ENCODE results near the gene TAF10. TPM values are rescaled to one million over a fixed set of nuclear protein-coding genes. Genes with fewer than 3 reads are reported as not detected.

The TAF10 gene
- total and polyA plus RNA-seq, 9 donors = 40.0 to 183 (median 76.8) TPM

- TF ChIP-seq, protein P1, sequence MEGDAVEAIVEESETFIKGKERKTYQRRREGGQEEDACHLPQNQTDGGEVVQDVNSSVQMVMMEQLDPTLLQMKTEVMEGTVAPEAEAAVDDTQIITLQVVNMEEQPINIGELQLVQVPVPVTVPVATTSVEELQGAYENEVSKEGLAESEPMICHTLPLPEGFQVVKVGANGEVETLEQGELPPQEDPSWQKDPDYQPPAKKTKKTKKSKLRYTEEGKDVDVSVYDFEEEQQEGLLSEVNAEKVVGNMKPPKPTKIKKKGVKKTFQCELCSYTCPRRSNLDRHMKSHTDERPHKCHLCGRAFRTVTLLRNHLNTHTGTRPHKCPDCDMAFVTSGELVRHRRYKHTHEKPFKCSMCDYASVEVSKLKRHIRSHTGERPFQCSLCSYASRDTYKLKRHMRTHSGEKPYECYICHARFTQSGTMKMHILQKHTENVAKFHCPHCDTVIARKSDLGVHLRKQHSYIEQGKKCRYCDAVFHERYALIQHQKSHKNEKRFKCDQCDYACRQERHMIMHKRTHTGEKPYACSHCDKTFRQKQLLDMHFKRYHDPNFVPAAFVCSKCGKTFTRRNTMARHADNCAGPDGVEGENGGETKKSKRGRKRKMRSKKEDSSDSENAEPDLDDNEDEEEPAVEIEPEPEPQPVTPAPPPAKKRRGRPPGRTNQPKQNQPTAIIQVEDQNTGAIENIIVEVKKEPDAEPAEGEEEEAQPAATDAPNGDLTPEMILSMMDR (IDR thresholded peaks at IDR 0.05) = no peak
- no peak for TF ChIP-seq POLR2A (IDR thresholded peaks at IDR 0.05)
- no peak for TF ChIP-seq EP300 (IDR thresholded peaks at IDR 0.05)
- H3K9me3 ChIP-seq = no peaks in the 10 kb centered on the region
- no peak overlapping the region for H3K4me3 ChIP-seq
- DNase-seq = peak in 2 of 5 donors; percentile 8 to 42
- H3K27ac ChIP-seq = peak overlapping the region in 1 of 2 donors; percentile 86
- no peaks in the 10 kb centered on the region for H3K36me3 ChIP-seq
- intact Hi-C loops (cut with DNase I) = loop anchor here (5.0 to 10.0 kb wide), 4 partner anchors 77 to 371 kb away; partner anchors contain the start of genes CNGA4 (in 1 of the 4), MRPL17 (in 1 of the 4) and TRIM3 (in 1 of the 4)
- peaks cover 13% of the 10 kb centered on the region for H3K4me1 ChIP-seq (ENCODE audit: insufficient read depth)
- 80 to 87% (median 85%) methylated on average over 9 of the region's 9 CpGs for WGBS, 3 donors
- no peaks in the 10 kb centered on the region for H3K27me3 ChIP-seq
Observed at GRCh38 chr11:6608011-6608410, 4.0 kb downstream of the TAF10 start.

GRCh38 chr11:6607190-6607795 lies 4.7 kb downstream of the TAF10 start:
- no peak for DNase-seq
- intact Hi-C loops (cut with DNase I) = loop anchor here (5.0 to 10.0 kb wide), 4 partner anchors 78 to 370 kb away; partner anchors contain the start of genes CNGA4 (in 1 of the 4), MRPL17 (in 1 of the 4) and TRIM3 (in 1 of the 4)
- no peaks in the 10 kb centered on the region for H3K9me3 ChIP-seq
- H3K27ac ChIP-seq = peak overlapping the region in 1 of 2 donors; percentile 86
- H3K27me3 ChIP-seq = no peaks in the 10 kb centered on the region
- TF ChIP-seq, protein P1 (IDR thresholded peaks at IDR 0.05) = no peak
- TF ChIP-seq POLR2A (IDR thresholded peaks at IDR 0.05) = no peak
- no peak for TF ChIP-seq EP300 (IDR thresholded peaks at IDR 0.05)
- peaks cover 16% of the 10 kb centered on the region for H3K4me1 ChIP-seq (ENCODE audit: insufficient read depth)
- peak overlapping the region; percentile 14 for H3K4me3 ChIP-seq
- H3K36me3 ChIP-seq = no peaks in the 10 kb centered on the region

DNA sequence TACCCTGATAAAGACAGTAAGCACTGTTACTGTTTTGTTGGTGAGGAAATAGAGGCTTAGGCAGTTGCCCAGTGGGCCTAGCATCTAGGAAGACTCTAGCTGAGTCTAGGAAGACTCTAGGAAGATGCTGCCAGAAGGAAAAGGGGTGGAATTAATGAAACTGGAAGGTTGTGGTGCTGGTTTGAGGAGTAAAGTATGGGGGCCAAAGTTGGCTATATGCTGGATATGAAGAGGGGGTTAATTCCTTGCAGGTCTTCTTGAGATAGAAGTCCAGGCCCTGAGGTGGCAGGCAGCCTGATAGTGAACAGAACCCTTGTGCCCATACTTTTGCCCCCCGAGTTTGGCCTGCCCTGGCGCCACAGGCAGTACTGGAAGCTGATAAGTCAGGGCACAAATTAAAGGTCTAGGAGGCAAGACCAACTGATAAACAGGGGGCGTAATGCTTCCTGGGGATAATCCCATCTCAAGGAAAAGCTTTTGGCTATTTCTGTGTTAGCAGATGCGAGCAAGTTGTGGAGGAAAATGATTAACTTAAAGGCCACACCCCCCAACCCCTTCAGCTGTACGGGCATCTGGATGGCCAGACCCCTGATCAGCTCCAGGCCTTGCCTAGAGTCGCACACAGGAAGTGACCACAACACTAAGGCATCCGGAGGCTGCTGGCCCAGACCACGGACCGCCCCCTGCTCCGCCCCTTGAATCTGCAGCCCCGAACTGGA lies 5.4 kb downstream of the TAF10 start:
- 2 to 6% (median 5%) methylated on average over 11 of the region's 11 CpGs for WGBS, 3 donors
- H3K27me3 ChIP-seq = no peaks in the 10 kb centered on the region
- intact Hi-C loops (cut with DNase I) = loop anchor here (5.0 to 10.0 kb wide), 4 partner anchors 78 to 369 kb away; partner anchors contain the start of genes CNGA4 (in 1 of the 4), MRPL17 (in 1 of the 4) and TRIM3 (in 1 of the 4)
- no peaks in the 10 kb centered on the region for H3K36me3 ChIP-seq
- peak overlapping the region; percentile 77 to 86 for H3K27ac ChIP-seq
- H3K4me3 ChIP-seq = peak overlapping the region; percentile 28
- no peaks in the 10 kb centered on the region for H3K9me3 ChIP-seq
- H3K4me1 ChIP-seq (ENCODE audit: insufficient read depth) = peaks cover 19% of the 10 kb centered on the region
- DNase-seq = peak; percentile 92 to 95 (median 92)
- TF ChIP-seq POLR2A (IDR thresholded peaks at IDR 0.05) = peak; percentile 89
- TF ChIP-seq, protein P1 (IDR thresholded peaks at IDR 0.05) = no peak

GRCh38 chr11:6604790-6605189 lies 7.2 kb downstream of the TAF10 start:
- Histone ChIP-seq H3K27me3 (no peaks in the 10 kb centered on the region), H3K4me1 (ENCODE audit: insufficient read depth) (peaks cover 19% of the 10 kb centered on the region), H3K4me3 (peak overlapping the region; percentile 96), H3K36me3 (no peaks in the 10 kb centered on the region), H3K9me3 (no peaks in the 10 kb centered on the region), H3K27ac (peak overlapping the region; percentile 12 to 83)
- intact Hi-C loops (cut with DNase I) = loop anchor here (5.0 to 10.0 kb wide), 5 partner anchors 78 to 367 kb away; partner anchors contain the start of genes MRPL17 (in 4 of the 4), CNGA4 (in 1 of the 4) and TRIM3 (in 1 of the 4)
- DNase-seq = no peak
- no peak for TF ChIP-seq POLR2A (IDR thresholded peaks at IDR 0.05)
- TF ChIP-seq, protein P1 (IDR thresholded peaks at IDR 0.05) = no peak
- TF ChIP-seq EP300 (IDR thresholded peaks at IDR 0.05) = no peak
- WGBS, 3 donors = 2 to 9% (median 6%) methylated on average over 3 of the region's 3 CpGs
